NCI-H2196 treated with DMSO at 0.1 percent for 48 hours (cell line): ENCODE results near the gene LETM1.
A peak's percentile ranks its signal among the peaks of the same experiment; 100 is the strongest.

Source experiments
- DNase-seq: peaks from one replicate; lab custom pipeline; 2025; ENCODE audit not compliant: unreplicated experiment; lab: John Stamatoyannopoulos, UW

The LETM1 gene

GRCh38 chr4:1783015-1783414 lies 72.9 kb downstream of the LETM1 start:
- no peak for DNase-seq

DNA sequence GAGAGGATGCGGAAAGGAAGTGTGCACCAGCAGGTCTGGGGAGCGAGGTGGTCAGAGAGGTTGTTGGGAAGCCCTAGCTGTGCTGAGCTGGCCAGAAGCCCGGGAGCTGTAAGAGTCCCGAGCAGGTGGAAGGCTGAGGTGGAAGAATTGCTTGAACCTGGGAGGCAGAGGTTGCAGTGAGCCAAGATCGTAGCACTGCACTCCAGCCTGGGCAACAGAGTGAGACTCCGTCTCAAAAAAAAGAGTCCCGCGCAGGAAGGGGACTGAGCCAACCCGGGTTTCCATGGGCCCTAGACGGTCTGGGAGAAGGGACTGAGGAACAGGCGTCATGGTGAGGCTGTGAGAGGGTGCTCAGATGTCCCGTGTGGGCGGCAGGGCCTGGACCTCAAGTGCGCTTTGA lies 75.5 kb downstream of the LETM1 start:
- no peak for DNase-seq

GRCh38 chr4:1779588-1780382 lies 76.2 kb downstream of the LETM1 start:
- no peak for DNase-seq

- no peak for DNase-seq
Measured at GRCh38 chr4:1778642-1779392, 77.1 kb downstream of the LETM1 start.

GRCh38 chr4:1777822-1778641 lies 77.9 kb downstream of the LETM1 start:
- DNase-seq = no peak

DNA sequence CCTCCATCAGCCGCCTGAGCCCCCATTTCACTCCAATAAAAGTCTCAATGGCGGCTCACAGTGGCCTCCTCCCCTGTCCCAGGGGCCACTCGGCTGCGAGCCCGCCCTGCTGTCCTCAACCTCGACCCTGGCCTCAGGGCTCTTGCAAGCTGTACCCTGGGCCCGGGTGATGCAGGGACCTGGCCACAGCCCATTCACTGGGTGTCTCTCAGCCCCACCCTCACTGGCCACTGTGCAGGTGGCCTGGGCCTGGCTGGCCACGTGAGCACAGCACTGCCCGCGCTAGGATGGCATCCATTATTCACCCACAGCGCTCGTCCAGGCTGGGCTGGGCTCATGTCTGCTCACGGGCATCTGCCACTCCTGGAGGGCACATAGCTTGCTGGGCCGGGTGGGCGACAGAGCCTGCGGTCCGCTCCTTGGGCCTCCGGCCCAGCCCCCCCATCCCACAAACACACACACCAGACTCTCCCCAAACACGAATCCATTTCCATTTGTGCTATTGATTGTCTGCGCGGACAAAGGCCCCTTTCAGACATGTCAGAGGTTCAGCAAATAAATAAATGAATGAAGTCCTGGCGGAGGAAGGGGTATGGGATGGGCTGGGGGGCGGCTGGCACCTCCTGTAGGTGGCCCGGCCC lies 79.3 kb downstream of the LETM1 start:
- no peak for DNase-seq

- no peak for DNase-seq
Measured at GRCh38 chr4:1775731-1776500, 80.0 kb downstream of the LETM1 start.

DNA sequence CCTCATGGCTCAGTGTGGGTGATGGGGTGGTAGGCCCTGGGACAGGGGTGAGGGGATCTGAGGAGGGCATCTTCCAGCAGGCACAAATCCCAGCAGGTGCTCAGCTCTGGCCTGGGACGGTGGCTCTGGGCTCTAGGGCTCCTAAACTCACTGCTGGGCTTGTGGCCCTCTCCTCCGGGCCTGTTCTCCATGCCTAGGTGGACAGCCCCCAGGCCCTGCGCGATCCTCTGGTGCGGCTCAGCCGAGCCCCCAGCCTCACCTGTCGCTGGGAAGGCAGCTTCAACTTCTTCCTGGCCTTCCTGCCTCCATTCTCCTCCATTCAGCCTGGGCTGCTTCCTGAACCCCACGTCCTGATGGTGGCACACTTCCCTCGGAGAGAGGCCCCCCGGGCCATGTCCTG lies 82.2 kb downstream of the LETM1 start:
- no peak for DNase-seq

GRCh38 chr4:1772853-1773538 lies 83.0 kb downstream of the LETM1 start:
- DNase-seq = peak; percentile 48

DNA sequence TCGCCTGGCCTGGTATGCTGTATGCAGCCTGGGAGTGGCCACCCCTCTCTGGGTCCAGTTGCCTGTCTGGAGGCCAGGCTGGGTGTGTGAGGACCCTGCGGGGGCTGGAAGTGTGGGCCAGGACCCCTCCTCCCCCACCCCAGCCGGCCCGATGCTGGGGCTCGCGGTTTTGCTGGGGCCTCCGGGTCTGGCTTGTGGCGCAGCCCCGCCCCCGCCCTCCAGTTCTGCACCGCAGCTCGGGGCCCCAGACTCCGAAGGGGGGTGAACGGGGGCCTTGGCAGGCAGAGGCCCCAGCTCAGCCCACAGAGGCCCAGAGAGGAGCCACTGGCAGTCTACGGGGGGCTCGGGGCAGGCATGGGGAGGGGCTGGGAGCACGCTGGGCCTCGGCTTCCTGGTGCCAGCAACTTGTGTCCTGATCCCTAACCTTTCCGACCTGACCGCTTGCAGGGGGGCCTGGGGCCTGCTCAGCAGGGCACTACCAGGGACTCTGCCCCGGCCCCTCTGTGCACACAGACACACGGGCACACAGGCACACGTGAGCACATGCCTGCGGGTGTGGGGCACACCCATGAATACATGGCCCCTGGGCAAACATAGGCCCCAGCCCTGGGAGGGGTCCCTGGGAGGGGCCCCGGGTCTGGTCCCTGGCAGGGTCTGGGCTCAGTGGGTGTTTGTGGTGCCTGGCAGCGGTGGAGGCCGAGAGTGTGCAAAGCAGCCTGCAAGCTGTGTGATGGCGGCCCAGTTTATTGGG lies 84.2 kb downstream of the LETM1 start:
- no peak for DNase-seq

DNA sequence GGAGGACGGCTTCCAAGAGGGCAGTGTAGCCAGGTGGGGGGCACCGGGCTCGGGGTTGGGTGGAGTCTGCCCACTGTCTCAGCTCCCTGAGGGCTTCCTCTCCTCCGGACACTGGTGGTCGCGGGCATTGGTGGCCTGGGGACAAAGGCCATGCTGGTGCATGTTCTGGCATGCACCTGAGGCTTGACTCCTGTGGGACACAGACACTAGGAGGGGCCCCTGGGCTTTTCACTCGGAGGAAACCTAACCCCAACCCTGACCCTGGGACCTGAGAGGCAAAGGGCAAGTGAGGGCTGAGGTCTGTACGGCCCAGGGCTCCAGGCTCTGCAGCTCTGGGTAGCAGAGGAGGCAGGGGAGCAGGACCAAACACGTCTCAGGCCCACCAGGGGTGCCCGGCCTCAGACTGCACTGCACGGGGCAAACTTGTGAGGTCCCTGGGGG lies 85.1 kb downstream of the LETM1 start:
- no peak for DNase-seq

DNA sequence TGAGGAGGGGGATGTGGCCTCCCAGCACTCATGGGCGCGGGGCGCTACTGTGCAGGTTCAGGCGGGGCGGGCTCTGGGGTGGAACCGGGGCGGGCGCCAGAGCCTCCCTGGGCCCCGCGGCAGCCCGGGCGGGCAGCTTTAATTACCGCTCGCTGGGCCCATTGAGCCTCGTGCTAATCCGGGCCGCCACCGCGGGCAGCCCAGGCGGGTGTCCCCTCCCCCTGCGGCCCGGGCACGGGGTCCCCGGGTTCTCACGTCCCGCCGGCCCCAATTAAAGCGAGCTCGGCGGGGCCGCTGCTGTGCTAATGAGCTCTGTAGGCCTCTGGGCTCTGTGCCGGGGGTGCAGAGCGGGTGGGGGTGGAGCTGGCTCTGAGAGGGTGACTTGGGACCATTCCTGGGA lies 85.7 kb downstream of the LETM1 start:
- no peak for DNase-seq

GRCh38 chr4:1769692-1770091 lies 86.3 kb downstream of the LETM1 start:
- no peak for DNase-seq

- no peak for DNase-seq
Measured at GRCh38 chr4:1768367-1769034, 87.5 kb downstream of the LETM1 start.

GRCh38 chr4:1767770-1768366 lies 88.1 kb downstream of the LETM1 start:
- no peak for DNase-seq

GRCh38 chr4:1767061-1767769 lies 88.7 kb downstream of the LETM1 start:
- no peak for DNase-seq
